GM23338 (cell line): ENCODE results near the gene DCAF11. TPM values are rescaled to one million over a fixed set of nuclear protein-coding genes. Genes with fewer than 3 reads are reported as not detected.

Source experiments
- CREB1 ChIP-seq: fragments of 250-450 bp; sonication (Bioruptor Pico); IDR thresholded peaks from 2 replicates; pipeline ENCODE4 v1.5.0; 2020; ENCODE audit warnings: low read depth, mild to moderate bottlenecking, moderate library complexity
- CTCF ChIP-seq, 2 experiments: fragments of 200-600 bp in 1 of 2; sonication (generic) in 1 of 2; conservative IDR thresholded peaks; 2 replicates each; pipeline versions ENCODE4 v1.5.1 to v1.6.1; 2016 to 2017; ENCODE audit warnings: antibody characterized with exemption in 2 of 2, low read depth in 2 of 2, mild to moderate bottlenecking in 2 of 2, moderate library complexity in 1 of 2
- ETS1 ChIP-seq: IDR thresholded peaks from 2 replicates; pipeline ENCODE4 v1.6.1; 2016; ENCODE audit warnings: antibody characterized with exemption
- EZH2 ChIP-seq: fragments of 200-600 bp; sonication (generic); IDR thresholded peaks from one replicate; pipeline ENCODE4 v1.8.0; 2017; ENCODE audit warnings: antibody characterized with exemption, mild to moderate bottlenecking, low read depth; ENCODE audit not compliant: unreplicated experiment
- JUNB ChIP-seq: IDR thresholded peaks from one replicate; pipeline ENCODE4 v1.6.1; 2016; ENCODE audit warnings: antibody characterized with exemption; ENCODE audit not compliant: unreplicated experiment
- NANOG ChIP-seq: IDR thresholded peaks from 2 replicates; pipeline ENCODE4 v1.6.1; 2016; ENCODE audit warnings: antibody characterized with exemption, borderline replicate concordance
- POLR2AphosphoS5 ChIP-seq: IDR thresholded peaks from 2 replicates; pipeline ENCODE4 v1.6.1; 2016; ENCODE audit warnings: antibody characterized with exemption, low read depth
- REST ChIP-seq: IDR thresholded peaks from one replicate; pipeline ENCODE4 v1.6.1; 2018; ENCODE audit warnings: antibody characterized with exemption; ENCODE audit not compliant: unreplicated experiment
- STAT1 ChIP-seq: IDR thresholded peaks from one replicate; pipeline ENCODE4 v1.6.1; 2016; ENCODE audit warnings: antibody characterized with exemption; ENCODE audit not compliant: unreplicated experiment
- ZNF331 ChIP-seq: fragments of 250-450 bp; sonication (Bioruptor Pico); IDR thresholded peaks from 2 replicates; pipeline ENCODE4 v1.5.0; 2020; ENCODE audit warnings: low read depth, mild to moderate bottlenecking, moderate library complexity
- ZNF462 ChIP-seq: fragments of 250-450 bp; sonication (Bioruptor Pico); IDR thresholded peaks from 2 replicates; pipeline ENCODE4 v1.5.0; 2020; ENCODE audit warnings: mild to moderate bottlenecking, moderate library complexity
- polyA plus RNA-seq: library from polyadenylated mRNA; unstranded; fragments of >200 nt; fragmentation: Nextera tagmentation; extraction: Ambion mirVana; gene quantifications from 2 replicates; pipeline ENCODE4 v1.2.1, GENCODE V29; 2016
- total RNA-seq: library from RNA; depleted of rRNA; stranded (reverse); fragments of >200 nt; shearing (Covaris generic); gene quantifications from 2 replicates; pipeline ENCODE4 v1.2.3, GENCODE V29; 2014

Gene DCAF11
- total and polyA plus RNA-seq, 2 experiments from 2014 or later: 18.6 to 93.2 TPM

- TF ChIP-seq ZNF462 (CRISPR knock-in tag) (no peak), REST (no peak), POLR2AphosphoS5 (no peak), CREB1 (CRISPR knock-in tag) (no peak), JUNB (no peak), STAT1 (no peak), ZNF331 (CRISPR knock-in tag) (no peak), NANOG (no peak), CTCF (conservative IDR thresholded peaks at IDR 0.05; ENCODE audit: low read depth in 2 of 2) (no peak), ETS1 (no peak), EZH2 (no peak)
These were observed 30.6 kb downstream of the DCAF11 start (continued) for GRCh38 chr14:24145219-24145618.
